ENCODE data around the gene PPP1R10. TPM values are rescaled to one million over a fixed set of nuclear protein-coding genes. Genes with fewer than 3 reads are reported as not detected.

The PPP1R10 gene
- total RNA-seq, 1 experiment from 2014 or later: 82.9 TPM

- Histone ChIP-seq H3K27me3 (ENCODE audit: control insufficient read depth, insufficient read depth, low read length) (no peaks in the 10 kb centered on the region), H3K9me3 (ENCODE audit: control insufficient read depth, insufficient read depth, low read depth, low read length) (no peaks in the 10 kb centered on the region), H3K4me3 (ENCODE audit: low read depth in 2 of 2, low read length in 2 of 2) (no peak overlapping the region), H3K27ac (ENCODE audit: low read length) (no peak overlapping the region), H3K36me3 (ENCODE audit: control insufficient read depth, insufficient read depth, low read length) (peaks cover 11% of the 10 kb centered on the region), H3K4me1 (ENCODE audit: control insufficient read depth, insufficient read depth, low read length) (0 out of 2 replicates have a peak, but pooled peaks cover 2% of the 10 kb centered on the region)
- ChIA-PET POLR2A (interaction anchor here (0.6 kb wide), 1 partner anchor 11 kb away, joined by 5 read pairs; no protein-coding TSS in a partner anchor), CTCF (no interaction called here)
- DNase-seq (ENCODE audit: low read depth, low spot score): no peak
- ATAC-seq: no peak
- TF ChIP-seq SIN3A (IDR thresholded peaks at IDR 0.05; ENCODE audit: borderline replicate concordance, insufficient read depth, low read depth, low read length) (no peak), REST (IDR thresholded peaks at IDR 0.05; ENCODE audit: insufficient read depth in 1 of 2, low read depth in 2 of 2, low read length in 1 of 2) (no peak), POLR2AphosphoS5 (IDR thresholded peaks at IDR 0.05; ENCODE audit: low read depth, low read length) (no peak), CTCF (IDR thresholded peaks at IDR 0.05) (no peak), TCF7L2 (IDR thresholded peaks at IDR 0.05; ENCODE audit: low read depth, low read length) (no peak)
- in situ Hi-C loops (cut with HindIII; ENCODE audit: low pct_unique_long_range_greater_than_20kb, low sequenced_read_pairs): no loop called here
- intact Hi-C loops (cut with micrococcal nuclease; ENCODE audit: unreplicated experiment): no loop called here
- BruUV-seq (replicated peaks): no TSS peak
Observed at GRCh38 chr6:30625511-30625910, 8.5 kb upstream of the PPP1R10 start.

- BruUV-seq (replicated peaks): no TSS peak
- POLR2A ChIA-PET: no interaction called here
- DNase-seq (ENCODE audit: low read depth, low spot score) (no peak), ATAC-seq (no peak)
- intact Hi-C loops (cut with micrococcal nuclease; ENCODE audit: unreplicated experiment): no loop called here
- H3K36me3 ChIP-seq (ENCODE audit: control insufficient read depth, insufficient read depth, low read length): peaks cover 26% of the 10 kb centered on the region
- H3K27me3 ChIP-seq (ENCODE audit: control insufficient read depth, insufficient read depth, low read length): no peaks in the 10 kb centered on the region
- peaks cover 7% of the 10 kb centered on the region for H3K4me1 ChIP-seq (ENCODE audit: control insufficient read depth, insufficient read depth, low read length)
- peak overlapping the region; percentile 15; the same call in 1 of the 2 replicates for H3K27ac ChIP-seq (ENCODE audit: low read length)
- no peaks in the 10 kb centered on the region for H3K9me3 ChIP-seq (ENCODE audit: control insufficient read depth, insufficient read depth, low read depth, low read length)
- H3K4me3 ChIP-seq (ENCODE audit: low read depth in 2 of 2, low read length in 2 of 2): no peak overlapping the region
- CTCF ChIA-PET: no interaction called here
- in situ Hi-C loops (cut with HindIII; ENCODE audit: low pct_unique_long_range_greater_than_20kb, low sequenced_read_pairs): no loop called here
- TF ChIP-seq POLR2AphosphoS5 (IDR thresholded peaks at IDR 0.05; ENCODE audit: low read depth, low read length): no peak
- TF ChIP-seq SIN3A (IDR thresholded peaks at IDR 0.05; ENCODE audit: borderline replicate concordance, insufficient read depth, low read depth, low read length): no peak
Observed at GRCh38 chr6:30619561-30619960, 2.5 kb upstream of the PPP1R10 start.

GRCh38 chr6:30618270-30618797 is 1.3 kb upstream of the PPP1R10 start:
- BruUV-seq (replicated peaks): no TSS peak
- Histone ChIP-seq H3K27ac (ENCODE audit: low read length) (peak overlapping the region; percentile 100), H3K4me3 (ENCODE audit: low read depth in 2 of 2, low read length in 2 of 2) (peak overlapping the region; percentile 71 to 87), H3K27me3 (ENCODE audit: control insufficient read depth, insufficient read depth, low read length) (no peaks in the 10 kb centered on the region), H3K4me1 (ENCODE audit: control insufficient read depth, insufficient read depth, low read length) (peaks cover 20% of the 10 kb centered on the region), H3K9me3 (ENCODE audit: control insufficient read depth, insufficient read depth, low read depth, low read length) (no peaks in the 10 kb centered on the region), H3K36me3 (ENCODE audit: control insufficient read depth, insufficient read depth, low read length) (peaks cover 26% of the 10 kb centered on the region)
- in situ Hi-C loops (cut with HindIII; ENCODE audit: low pct_unique_long_range_greater_than_20kb, low sequenced_read_pairs): no loop called here
- POLR2A ChIA-PET: no interaction called here
- intact Hi-C loops (cut with micrococcal nuclease; ENCODE audit: unreplicated experiment): no loop called here
- no peak for ATAC-seq
- CTCF ChIA-PET: no interaction called here
- no peak for TF ChIP-seq POLR2AphosphoS5 (IDR thresholded peaks at IDR 0.05; ENCODE audit: low read depth, low read length)
- TF ChIP-seq SIN3A (IDR thresholded peaks at IDR 0.05; ENCODE audit: borderline replicate concordance, insufficient read depth, low read depth, low read length): no peak
- TF ChIP-seq TCF7L2 (IDR thresholded peaks at IDR 0.05; ENCODE audit: low read depth, low read length): no peak
- no peak for TF ChIP-seq REST (IDR thresholded peaks at IDR 0.05; ENCODE audit: insufficient read depth in 1 of 2, low read depth in 2 of 2, low read length in 1 of 2)
- no peak for TF ChIP-seq CTCF (IDR thresholded peaks at IDR 0.05)
- DNase-seq (ENCODE audit: low read depth, low spot score): no peak

All from Panc1 (cell line).